BJ (cell line): Measurements from ENCODE around the gene SLC25A43. TPM values are rescaled to one million over a fixed set of nuclear protein-coding genes. Genes with fewer than 3 reads are reported as not detected.

ENCODE experiments used
- CTCF ChIA-PET: fragments of 350-600 bp; formaldehyde crosslinking; extraction: SDS; loops from one replicate; lab custom pipeline; 2021; ENCODE audit warnings: antibody characterized with exemption, inconsistent platforms; lab: Yijun Ruan, JAX
- POLR2A ChIA-PET: fragments of 300-600 bp; sonication (Branson Sonifier 250); formaldehyde crosslinking; extraction: SDS; loops from one replicate; lab custom pipeline; 2021; ENCODE audit warnings: antibody characterized with exemption; lab: Charles Lee
- DNase-seq: peaks from one replicate; pipeline ENCODE4 v3.0.0-alpha.2; 2011; ENCODE audit warnings: low read depth
- H3K27me3 ChIP-seq: 2 replicates; pipeline ENCODE4 v1.6.0; 2011; ENCODE audit warnings: low read length; ENCODE audit not compliant: control insufficient read depth, insufficient read depth
- H3K36me3 ChIP-seq: 2 replicates; pipeline ENCODE4 v1.5.1; 2011; ENCODE audit warnings: low read length; ENCODE audit not compliant: control insufficient read depth, insufficient read depth
- H3K4me3 ChIP-seq: 2 replicates; pipeline ENCODE4 v1.5.1; 2011; ENCODE audit warnings: low read depth, mild to moderate bottlenecking, control low read depth, low read length
- CTCF ChIP-seq: IDR thresholded peaks from 2 replicates; pipeline ENCODE4 v1.5.1; 2011; ENCODE audit warnings: low read depth, mild to moderate bottlenecking, control low read depth, inconsistent platforms, low read length, moderate library complexity; ENCODE audit not compliant: insufficient read depth
- polyA plus RNA-seq: library from polyadenylated mRNA; depleted of rRNA; stranded (reverse); fragments of >200 nt; gene quantifications from 2 replicates; pipeline ENCODE4 v1.2.3, GENCODE V29; 2011

Gene SLC25A43
- polyA plus RNA-seq, 1 experiment, result 13.5 TPM

- Histone ChIP-seq H3K36me3 (no peaks in the 10 kb centered on the region), H3K4me3 (no peak overlapping the region), H3K27me3 (no peaks in the 10 kb centered on the region)
- POLR2A ChIA-PET, result no interaction called here
- TF ChIP-seq CTCF, result no peak
- peak; percentile 85 for DNase-seq
- CTCF ChIA-PET, result interaction anchor here (0.6 kb wide), 1 partner anchor 17 kb away, joined by 3 read pairs; no protein-coding TSS in a partner anchor
These were observed 11.1 kb downstream of the SLC25A43 start for GRCh38 chrX:119410027-119410819.

GRCh38 chrX:119410854-119411253 lies 11.7 kb downstream of the SLC25A43 start:
- Histone ChIP-seq H3K4me3 (no peak overlapping the region), H3K27me3 (no peaks in the 10 kb centered on the region), H3K36me3 (no peaks in the 10 kb centered on the region)
- DNase-seq, result no peak
- no peak for TF ChIP-seq CTCF
- ChIA-PET CTCF (interaction anchor here (0.6 kb wide), 1 partner anchor 17 kb away, joined by 3 read pairs; no protein-coding TSS in a partner anchor), POLR2A (no interaction called here)

- ChIA-PET CTCF (interaction anchor here (1.4 kb wide), 1 partner anchor 56 kb away, joined by 3 read pairs; the partner anchor contains the start of gene SLC25A5), POLR2A (no interaction called here)
These were observed 12.8 kb downstream of the SLC25A43 start for GRCh38 chrX:119411959-119412358.

GRCh38 chrX:119417376-119417775 lies 18.2 kb downstream of the SLC25A43 start:
- no peak for TF ChIP-seq CTCF
- ChIA-PET CTCF (interaction anchor here (0.6 kb wide), 1 partner anchor 11 kb away, joined by 3 read pairs; no protein-coding TSS in a partner anchor), POLR2A (no interaction called here)
- Histone ChIP-seq H3K4me3 (no peak overlapping the region), H3K27me3 (no peaks in the 10 kb centered on the region), H3K36me3 (peaks cover 3% of the 10 kb centered on the region; the same call in 1 of the 2 replicates)
- DNase-seq, result no peak

More at GRCh38 chrX:119411959-119412358, 12.8 kb downstream of the SLC25A43 start:
- Histone ChIP-seq H3K27me3 (no peaks in the 10 kb centered on the region), H3K4me3 (no peak overlapping the region), H3K36me3 (no peaks in the 10 kb centered on the region)
- no peak for DNase-seq
- TF ChIP-seq CTCF, result no peak

GRCh38 chrX:119417842-119418241 lies 18.7 kb downstream of the SLC25A43 start:
- Histone ChIP-seq H3K27me3 (no peaks in the 10 kb centered on the region), H3K36me3 (peaks cover 3% of the 10 kb centered on the region; the same call in 1 of the 2 replicates), H3K4me3 (no peak overlapping the region)
- no peak for DNase-seq
- CTCF ChIA-PET, result interaction anchor here (0.6 to 0.7 kb wide), 2 partner anchors 10 to 266 kb away, joined by 3 to 4 read pairs; no protein-coding TSS in a partner anchor
- POLR2A ChIA-PET, result no interaction called here
- TF ChIP-seq CTCF, result peak; percentile 29
